Neural cell (in vitro differentiated cells): Measurements from ENCODE around the gene PCCA. TPM values are rescaled to one million over a fixed set of nuclear protein-coding genes. Genes with fewer than 3 reads are reported as not detected.

Experiments used
- H2AFZ ChIP-seq: fragments of 200-600, 300-800 bp; sonication (generic), shearing (Covaris generic); 2 replicates; pipeline ENCODE4 v1.6.0; 2014; ENCODE audit warnings: low read depth, mild to moderate bottlenecking, antibody characterized with exemption, low read length, moderate library complexity
- H3F3A ChIP-seq: fragments of 200-600 bp; shearing (Covaris generic); 2 replicates; pipeline ENCODE4 v1.6.1; 2016; ENCODE audit warnings: mild to moderate bottlenecking, moderate library complexity, mixed read lengths, antibody characterized with exemption, low read length; ENCODE audit not compliant: insufficient read depth, poor library complexity, severe bottlenecking
- H3K27ac ChIP-seq: fragments of 200-600, 300-800 bp; sonication (generic), shearing (Covaris generic); 2 replicates; pipeline ENCODE4 v1.5.1; 2014; ENCODE audit warnings: mild to moderate bottlenecking, low read length, moderate library complexity
- H3K27me3 ChIP-seq: fragments of 300-800, 200-600 bp; sonication (generic), shearing (Covaris generic); 2 replicates; pipeline ENCODE4 v1.6.0; 2014; ENCODE audit warnings: mild to moderate bottlenecking, low read depth, low read length, moderate library complexity; ENCODE audit not compliant: insufficient read depth
- H3K36me3 ChIP-seq: fragments of 300-800, 200-600 bp; sonication (generic), shearing (Covaris generic); 2 replicates; pipeline ENCODE4 v1.5.1; 2014; ENCODE audit warnings: mild to moderate bottlenecking, antibody characterized with exemption, low read length, moderate library complexity; ENCODE audit not compliant: insufficient read depth
- H3K4me2 ChIP-seq: fragments of 300-800, 200-600 bp; sonication (generic), shearing (Covaris generic); 2 replicates; pipeline ENCODE4 v1.6.0; 2014; ENCODE audit warnings: mild to moderate bottlenecking, low read length
- H3K4me3 ChIP-seq: fragments of 300-800, 200-600 bp; sonication (generic), shearing (Covaris generic); 2 replicates; pipeline ENCODE4 v1.5.1; 2014; ENCODE audit warnings: mild to moderate bottlenecking, low read length, moderate library complexity
- H3K79me2 ChIP-seq: fragments of 200-600 bp; shearing (Covaris generic); replicated peaks from 2 replicates; pipeline ENCODE4 v1.6.0; 2014; ENCODE audit warnings: mild to moderate bottlenecking, low read length, moderate library complexity; ENCODE audit not compliant: insufficient read depth
- H3K9ac ChIP-seq: fragments of 300-800, 200-600 bp; sonication (generic), shearing (Covaris generic); 2 replicates; pipeline ENCODE4 v1.6.1; 2016; ENCODE audit warnings: mild to moderate bottlenecking, low read length, mixed read lengths
- H3K9me2 ChIP-seq: fragments of 200-600 bp; shearing (Covaris generic); 2 replicates; pipeline ENCODE4 v1.6.1; 2016; ENCODE audit warnings: mild to moderate bottlenecking, low read length, mixed read lengths; ENCODE audit not compliant: insufficient read depth
- H3K9me3 ChIP-seq: fragments of 200-600, 300-800 bp; sonication (generic), shearing (Covaris generic); 2 replicates; pipeline ENCODE4 v1.6.1; 2016; ENCODE audit warnings: mild to moderate bottlenecking, mixed run types, low read length, moderate library complexity, mixed read lengths
- H4K20me1 ChIP-seq: fragments of 200-600 bp; shearing (Covaris generic); 2 replicates; pipeline ENCODE4 v1.6.1; 2016; ENCODE audit warnings: mild to moderate bottlenecking, mixed run types; ENCODE audit not compliant: insufficient read depth
- EP300 ChIP-seq: fragments of 450-650 bp; conservative IDR thresholded peaks from 2 replicates; pipeline ENCODE4 v1.6.1; 2014; ENCODE audit warnings: antibody characterized with exemption, mild to moderate bottlenecking, moderate library complexity; ENCODE audit not compliant: poor library complexity, severe bottlenecking
- EZH2 ChIP-seq: fragments of 200-600, 300-800 bp; shearing (Covaris generic), sonication (generic); IDR thresholded peaks from 2 replicates; pipeline ENCODE4 v1.6.1; 2014; ENCODE audit warnings: antibody characterized with exemption, low read length, borderline replicate concordance, mild to moderate bottlenecking; ENCODE audit not compliant: insufficient read depth, poor library complexity, severe bottlenecking
- MXI1 ChIP-seq: fragments of 450-650 bp; conservative IDR thresholded peaks from 2 replicates; pipeline ENCODE4 v1.6.1; 2014; ENCODE audit warnings: antibody characterized with exemption, mild to moderate bottlenecking; ENCODE audit not compliant: poor library complexity, severe bottlenecking
- POLR2AphosphoS5 ChIP-seq: IDR thresholded peaks from 2 replicates; pipeline ENCODE4 v1.6.1; 2012
- RAD21 ChIP-seq: fragments of 450-650 bp; conservative IDR thresholded peaks from 2 replicates; pipeline ENCODE4 v1.6.1; 2014; ENCODE audit warnings: antibody characterized with exemption, mild to moderate bottlenecking, moderate library complexity
- SMC3 ChIP-seq: fragments of 450-650 bp; conservative IDR thresholded peaks from 2 replicates; pipeline ENCODE4 v1.6.1; 2014; ENCODE audit warnings: antibody characterized with exemption, mild to moderate bottlenecking, moderate library complexity; ENCODE audit not compliant: poor library complexity
- TAF1 ChIP-seq: IDR thresholded peaks from 2 replicates; pipeline ENCODE4 v1.6.1; 2012; ENCODE audit warnings: low read depth
- polyA plus RNA-seq: library from polyadenylated mRNA; depleted of rRNA; stranded (reverse); fragments of >200 nt; gene quantifications from 2 replicates; pipeline ENCODE4 v1.2.3, GENCODE V29; 2014
- TF ChIP-seq, protein P1 (sequence below): fragments of 450-650 bp; IDR thresholded peaks from 2 replicates; pipeline ENCODE4 v1.5.1; 2014; ENCODE audit warnings: antibody characterized with exemption, mild to moderate bottlenecking, moderate library complexity; ENCODE audit not compliant: poor library complexity, severe bottlenecking
- TF ChIP-seq, protein P2 (sequence below): IDR thresholded peaks from 2 replicates; pipeline ENCODE4 v1.6.1; 2012; ENCODE audit warnings: borderline replicate concordance

Gene PCCA
- polyA plus RNA-seq, 1 donor from 2014 or later: 17.0 TPM

DNA sequence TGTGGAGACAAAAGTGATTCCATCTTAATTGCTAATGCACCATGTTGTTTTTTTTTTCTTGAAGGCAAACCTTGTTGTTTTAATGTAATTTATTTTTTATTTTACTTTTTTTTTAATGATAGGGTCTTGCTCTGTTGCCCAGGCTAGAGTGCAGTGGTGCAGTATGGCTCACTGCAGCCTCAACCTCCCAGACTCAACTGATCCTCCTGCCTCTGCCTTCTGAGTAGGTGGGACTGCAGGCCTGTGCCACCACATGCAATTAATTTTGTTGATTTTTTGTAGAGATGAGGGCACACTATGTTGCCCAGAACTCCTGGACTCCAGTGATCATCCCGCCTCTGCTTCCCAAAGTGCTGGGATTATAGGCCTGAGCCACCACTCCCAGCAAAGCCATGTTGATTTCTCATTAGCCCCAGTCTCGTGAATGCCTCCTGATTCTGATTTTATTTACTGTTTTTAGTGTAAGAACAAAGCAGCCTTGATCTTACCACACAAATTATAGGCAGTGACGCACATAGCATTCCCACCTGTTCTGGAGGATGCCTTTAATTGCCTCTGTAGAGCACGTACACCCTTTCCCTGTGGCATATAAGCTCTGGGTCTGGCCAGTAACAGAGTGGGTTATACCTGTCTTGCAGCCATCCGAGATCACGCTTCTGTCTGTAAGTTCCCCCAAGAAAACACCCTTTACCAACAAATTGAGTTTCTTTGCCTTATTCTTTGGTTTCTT, 349.3 kb downstream of the PCCA start:
- no peaks in the 10 kb centered on the region for H4K20me1 ChIP-seq
- no peaks in the 10 kb centered on the region for H3K79me2 ChIP-seq
- no peaks in the 10 kb centered on the region for H3K9me2 ChIP-seq
- no peaks in the 10 kb centered on the region for H3K9me3 ChIP-seq
- no peaks in the 10 kb centered on the region for H3K36me3 ChIP-seq
- H3K4me2 ChIP-seq: no peak overlapping the region
- H3F3A ChIP-seq: peaks cover 3% of the 10 kb centered on the region
- no peaks in the 10 kb centered on the region for H3K27me3 ChIP-seq
- H3K4me3 ChIP-seq: no peak overlapping the region
- TF ChIP-seq EP300: no peak
- no peak for TF ChIP-seq RAD21
- no peak for TF ChIP-seq EZH2
- TF ChIP-seq, protein P1, sequence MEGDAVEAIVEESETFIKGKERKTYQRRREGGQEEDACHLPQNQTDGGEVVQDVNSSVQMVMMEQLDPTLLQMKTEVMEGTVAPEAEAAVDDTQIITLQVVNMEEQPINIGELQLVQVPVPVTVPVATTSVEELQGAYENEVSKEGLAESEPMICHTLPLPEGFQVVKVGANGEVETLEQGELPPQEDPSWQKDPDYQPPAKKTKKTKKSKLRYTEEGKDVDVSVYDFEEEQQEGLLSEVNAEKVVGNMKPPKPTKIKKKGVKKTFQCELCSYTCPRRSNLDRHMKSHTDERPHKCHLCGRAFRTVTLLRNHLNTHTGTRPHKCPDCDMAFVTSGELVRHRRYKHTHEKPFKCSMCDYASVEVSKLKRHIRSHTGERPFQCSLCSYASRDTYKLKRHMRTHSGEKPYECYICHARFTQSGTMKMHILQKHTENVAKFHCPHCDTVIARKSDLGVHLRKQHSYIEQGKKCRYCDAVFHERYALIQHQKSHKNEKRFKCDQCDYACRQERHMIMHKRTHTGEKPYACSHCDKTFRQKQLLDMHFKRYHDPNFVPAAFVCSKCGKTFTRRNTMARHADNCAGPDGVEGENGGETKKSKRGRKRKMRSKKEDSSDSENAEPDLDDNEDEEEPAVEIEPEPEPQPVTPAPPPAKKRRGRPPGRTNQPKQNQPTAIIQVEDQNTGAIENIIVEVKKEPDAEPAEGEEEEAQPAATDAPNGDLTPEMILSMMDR: no peak
- TF ChIP-seq TAF1: no peak
- TF ChIP-seq POLR2AphosphoS5: no peak
- no peak for TF ChIP-seq MXI1
- no peak overlapping the region for H2AFZ ChIP-seq
- H3K27ac ChIP-seq: no peak overlapping the region
- no peak overlapping the region for H3K9ac ChIP-seq

GRCh38 chr13:100439247-100439970, 350.5 kb downstream of the PCCA start:
- Histone ChIP-seq H3K79me2 (no peaks in the 10 kb centered on the region), H3K4me3 (peak overlapping the region; percentile 23), H3K4me2 (peak overlapping the region; percentile 59), H3K36me3 (no peaks in the 10 kb centered on the region), H3F3A (peaks cover 3% of the 10 kb centered on the region), H3K9me3 (no peaks in the 10 kb centered on the region), H2AFZ (no peak overlapping the region), H4K20me1 (no peaks in the 10 kb centered on the region), H3K9ac (peak overlapping the region; percentile 1), H3K27me3 (no peaks in the 10 kb centered on the region), H3K9me2 (no peaks in the 10 kb centered on the region), H3K27ac (peak overlapping the region; percentile 21)
- TF ChIP-seq POLR2AphosphoS5 (peak; percentile 40), MXI1 (peak; percentile 23), SMC3 (no peak)
- TF ChIP-seq, protein P2, sequence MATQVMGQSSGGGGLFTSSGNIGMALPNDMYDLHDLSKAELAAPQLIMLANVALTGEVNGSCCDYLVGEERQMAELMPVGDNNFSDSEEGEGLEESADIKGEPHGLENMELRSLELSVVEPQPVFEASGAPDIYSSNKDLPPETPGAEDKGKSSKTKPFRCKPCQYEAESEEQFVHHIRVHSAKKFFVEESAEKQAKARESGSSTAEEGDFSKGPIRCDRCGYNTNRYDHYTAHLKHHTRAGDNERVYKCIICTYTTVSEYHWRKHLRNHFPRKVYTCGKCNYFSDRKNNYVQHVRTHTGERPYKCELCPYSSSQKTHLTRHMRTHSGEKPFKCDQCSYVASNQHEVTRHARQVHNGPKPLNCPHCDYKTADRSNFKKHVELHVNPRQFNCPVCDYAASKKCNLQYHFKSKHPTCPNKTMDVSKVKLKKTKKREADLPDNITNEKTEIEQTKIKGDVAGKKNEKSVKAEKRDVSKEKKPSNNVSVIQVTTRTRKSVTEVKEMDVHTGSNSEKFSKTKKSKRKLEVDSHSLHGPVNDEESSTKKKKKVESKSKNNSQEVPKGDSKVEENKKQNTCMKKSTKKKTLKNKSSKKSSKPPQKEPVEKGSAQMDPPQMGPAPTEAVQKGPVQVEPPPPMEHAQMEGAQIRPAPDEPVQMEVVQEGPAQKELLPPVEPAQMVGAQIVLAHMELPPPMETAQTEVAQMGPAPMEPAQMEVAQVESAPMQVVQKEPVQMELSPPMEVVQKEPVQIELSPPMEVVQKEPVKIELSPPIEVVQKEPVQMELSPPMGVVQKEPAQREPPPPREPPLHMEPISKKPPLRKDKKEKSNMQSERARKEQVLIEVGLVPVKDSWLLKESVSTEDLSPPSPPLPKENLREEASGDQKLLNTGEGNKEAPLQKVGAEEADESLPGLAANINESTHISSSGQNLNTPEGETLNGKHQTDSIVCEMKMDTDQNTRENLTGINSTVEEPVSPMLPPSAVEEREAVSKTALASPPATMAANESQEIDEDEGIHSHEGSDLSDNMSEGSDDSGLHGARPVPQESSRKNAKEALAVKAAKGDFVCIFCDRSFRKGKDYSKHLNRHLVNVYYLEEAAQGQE: no peak
